Measurements from ENCODE around the gene KRT2.

- no peak for TF ChIP-seq CTCF (IDR thresholded peaks at IDR 0.05; ENCODE audit: insufficient read depth, low read depth, low read length)
- TF ChIP-seq EZH2 (IDR thresholded peaks at IDR 0.05; ENCODE audit: insufficient read depth, low read length) = no peak
Observed at GRCh38 chr12:52699960-52700359, 47.9 kb upstream of the KRT2 start.

All from astrocyte (in vitro differentiated cells and primary cell).